H9 (cell line): Measurements from ENCODE around the gene VPS72. TPM values are rescaled to one million over a fixed set of nuclear protein-coding genes. Genes with fewer than 3 reads are reported as not detected.
A peak's percentile ranks its signal among the peaks of the same experiment; 100 is the strongest.

Experiments used
- DNase-seq: peaks from one replicate; pipeline ENCODE4 v3.0.0-alpha.2; 2017
- H2AFZ ChIP-seq: one replicate; pipeline ENCODE4 v1.6.1; 2013; ENCODE audit warnings: mild to moderate bottlenecking, low read length, control low read depth, moderate library complexity
- H2AK5ac ChIP-seq: 2 replicates; pipeline ENCODE4 v1.6.1; 2013; ENCODE audit warnings: low read length, control low read depth, mixed read lengths; ENCODE audit not compliant: insufficient read length
- H2BK120ac ChIP-seq: one replicate; pipeline ENCODE4 v1.6.1; 2013; ENCODE audit warnings: low read depth, mild to moderate bottlenecking, low read length, control low read depth, inconsistent platforms; ENCODE audit not compliant: poor library complexity, severe bottlenecking
- H2BK12ac ChIP-seq: 2 replicates; pipeline ENCODE4 v1.6.1; 2013; ENCODE audit warnings: low read length, control low read depth, mixed read lengths, low read depth; ENCODE audit not compliant: insufficient read length
- H2BK15ac ChIP-seq: 2 replicates; pipeline ENCODE4 v1.6.1; 2013; ENCODE audit warnings: low read depth, low read length, control low read depth
- H2BK20ac ChIP-seq: one replicate; pipeline ENCODE4 v1.6.1; 2013; ENCODE audit warnings: low read depth, mild to moderate bottlenecking, low read length, control low read depth, inconsistent platforms; ENCODE audit not compliant: poor library complexity, severe bottlenecking
- H2BK5ac ChIP-seq: 2 replicates; pipeline ENCODE4 v1.6.1; 2013; ENCODE audit warnings: low read length, control low read depth, mixed read lengths; ENCODE audit not compliant: insufficient read length
- H3K14ac ChIP-seq: 2 replicates; pipeline ENCODE4 v1.6.1; 2013; ENCODE audit warnings: low read length, control low read depth; ENCODE audit not compliant: insufficient read depth
- H3K18ac ChIP-seq: 2 replicates; pipeline ENCODE4 v1.6.1; 2013; ENCODE audit warnings: low read depth, mild to moderate bottlenecking, mixed read lengths, low read length, control low read depth; ENCODE audit not compliant: insufficient read length
- H3K23ac ChIP-seq: 2 replicates; pipeline ENCODE4 v1.6.1; 2013; ENCODE audit warnings: low read length, control low read depth, mixed read lengths, low read depth; ENCODE audit not compliant: insufficient read length
- H3K23me2 ChIP-seq: 2 replicates; pipeline ENCODE4 v1.6.1; 2013; ENCODE audit warnings: low read depth, mild to moderate bottlenecking, mixed read lengths, low read length, control low read depth; ENCODE audit not compliant: insufficient read length, poor library complexity, severe bottlenecking
- H3K27ac ChIP-seq: 2 replicates; pipeline ENCODE4 v1.5.1; 2013; ENCODE audit warnings: low read length, control low read depth, mixed read lengths, low read depth; ENCODE audit not compliant: insufficient read length
- H3K27me3 ChIP-seq: 2 replicates; pipeline ENCODE4 v1.6.1; 2013; ENCODE audit warnings: low read length, control low read depth, inconsistent platforms; ENCODE audit not compliant: insufficient read depth
- H3K4ac ChIP-seq: 2 replicates; pipeline ENCODE4 v1.6.1; 2013; ENCODE audit warnings: low read depth, mild to moderate bottlenecking, control low read depth, inconsistent platforms, low read length, moderate library complexity
- H3K4me1 ChIP-seq: 2 replicates; pipeline ENCODE4 v1.6.1; 2013; ENCODE audit warnings: low read length, control low read depth, inconsistent platforms; ENCODE audit not compliant: insufficient read depth
- H3K4me2 ChIP-seq: 2 replicates; pipeline ENCODE4 v1.6.1; 2013; ENCODE audit warnings: low read length, control low read depth, mixed read lengths; ENCODE audit not compliant: insufficient read length, insufficient read depth
- H3K56ac ChIP-seq: 2 replicates; pipeline ENCODE4 v1.6.1; 2013; ENCODE audit warnings: low read depth, mild to moderate bottlenecking, mixed read lengths, low read length, control low read depth; ENCODE audit not compliant: insufficient read length
- H3K79me1 ChIP-seq: 2 replicates; pipeline ENCODE4 v1.6.1; 2013; ENCODE audit warnings: low read depth, mild to moderate bottlenecking, moderate library complexity, low read length, control low read depth, inconsistent platforms; ENCODE audit not compliant: insufficient read depth, poor library complexity, severe bottlenecking
- H3K79me2 ChIP-seq: 2 replicates; pipeline ENCODE4 v1.6.1; 2013; ENCODE audit warnings: low read length, control low read depth, inconsistent platforms; ENCODE audit not compliant: insufficient read depth
- H3K9ac ChIP-seq: 2 replicates; pipeline ENCODE4 v1.6.1; 2013; ENCODE audit warnings: low read length, control low read depth, mixed read lengths; ENCODE audit not compliant: insufficient read length; ENCODE audit errors: extremely low read depth
- H3K9me3 ChIP-seq: one replicate; pipeline ENCODE4 v1.6.1; 2013; ENCODE audit warnings: low read depth, low read length, inconsistent platforms; ENCODE audit not compliant: control insufficient read depth
- H3T11ph ChIP-seq: one replicate; pipeline ENCODE4 v1.6.1; 2013; ENCODE audit warnings: mild to moderate bottlenecking, low read length, control low read depth, inconsistent platforms
- H4K20me1 ChIP-seq: one replicate; pipeline ENCODE4 v1.6.1; 2013; ENCODE audit not compliant: control insufficient read depth, insufficient read length, insufficient read depth
- H4K5ac ChIP-seq: 2 replicates; pipeline ENCODE4 v1.6.1; 2013; ENCODE audit warnings: low read depth, mild to moderate bottlenecking, mixed read lengths, low read length, control low read depth; ENCODE audit not compliant: insufficient read length
- H4K8ac ChIP-seq: replicated peaks from 2 replicates; pipeline ENCODE4 v1.6.1; 2013; ENCODE audit warnings: low read length, control low read depth, mixed read lengths, low read depth; ENCODE audit not compliant: insufficient read length
- H4K91ac ChIP-seq: 2 replicates; pipeline ENCODE4 v1.6.1; 2013; ENCODE audit warnings: low read depth, mild to moderate bottlenecking, moderate library complexity, mixed read lengths, low read length, control low read depth; ENCODE audit not compliant: insufficient read length
- H3K27ac Mint-ChIP-seq, 3 experiments: 2 replicates in 2 of 3; 3 replicates in 1 of 3; pipeline ENCODE4 v1.8.0; 2020 to 2021; ENCODE audit warnings: mixed read lengths in 3 of 3, mild to moderate bottlenecking in 1 of 3, moderate library complexity in 1 of 3
- H3K27me3 Mint-ChIP-seq: 2 replicates; pipeline ENCODE4 v1.8.0; 2021; ENCODE audit warnings: low read depth, mild to moderate bottlenecking, moderate library complexity, mixed read lengths
- H3K36me3 Mint-ChIP-seq, 3 experiments: 2 replicates in 2 of 3; 3 replicates in 1 of 3; pipeline ENCODE4 v1.8.0; 2020 to 2021; ENCODE audit warnings: low read depth in 3 of 3, mixed read lengths in 3 of 3; ENCODE audit not compliant: insufficient read depth in 1 of 3
- H3K4me1 Mint-ChIP-seq, 2 experiments: 2 replicates each; pipeline ENCODE4 v1.8.0; 2020; ENCODE audit warnings: mixed read lengths in 2 of 2
- H3K4me3 Mint-ChIP-seq, 2 experiments: 2 replicates in 1 of 2; 3 replicates in 1 of 2; pipeline ENCODE4 v1.8.0; 2020 to 2021; ENCODE audit warnings: mild to moderate bottlenecking in 2 of 2, mixed read lengths in 2 of 2, moderate library complexity in 1 of 2
- H3K9me3 Mint-ChIP-seq, 2 experiments: 2 replicates in 1 of 2; 3 replicates in 1 of 2; pipeline ENCODE4 v1.8.0; 2020; ENCODE audit warnings: mild to moderate bottlenecking in 2 of 2, mixed read lengths in 2 of 2, moderate library complexity in 1 of 2
- CTCF ChIP-seq: fragments of 200-600 bp; sonication (generic); conservative IDR thresholded peaks from 3 replicates; pipeline ENCODE4 v1.8.0; 2021; ENCODE audit warnings: antibody characterized with exemption, mild to moderate bottlenecking
- WGBS: extraction: QIAGEN DNeasy Blood & Tissue Kit; methylation state at CpG from one replicate; pipeline ENCODE4 v1.1.7; 2013; ENCODE audit warnings: missing lambda C conversion rate, low lambda C conversion rate, mixed read lengths; ENCODE audit not compliant: insufficient read length; ENCODE audit errors: extremely low coverage; 5-methylcytosine and 5-hydroxymethylcytosine counted together
- total RNA-seq: library from RNA; stranded (reverse); gene quantifications from 2 replicates; pipeline ENCODE4 v1.2.1, GENCODE V29; 2021

Gene VPS72
- total RNA-seq, 1 experiment from 2014 or later: 91.4 TPM

DNA sequence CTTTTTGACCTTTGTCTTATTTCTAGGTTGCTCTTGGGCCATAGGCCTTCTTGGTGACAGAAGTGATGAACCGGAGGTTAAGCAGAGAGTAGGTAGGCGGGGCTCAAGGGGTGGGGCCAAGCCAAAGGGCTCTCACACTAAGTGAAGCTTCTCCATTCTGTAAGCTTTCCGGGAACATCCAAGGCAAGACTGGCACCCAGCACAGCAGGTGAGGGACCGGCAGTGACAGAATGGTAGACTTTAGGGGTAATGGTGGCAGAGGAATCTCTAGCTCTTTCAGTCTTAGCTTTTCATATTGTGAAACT is 33.5 kb downstream of the VPS72 start, which contains the start of gene TNFAIP8L2:
Gene TNFAIP8L2, plus strand, starts transcription at position 135 of the 305 bp plus-strand sequence. CDS start 2,049 bp downstream, outside the sequence.
- no peaks in the 10 kb centered on the region for H3K79me2 ChIP-seq
- H3K9ac ChIP-seq: no peak within 1 kb of the TSS
- no peak within 1 kb of the TSS for H2BK15ac ChIP-seq
- no peak within 1 kb of the TSS for H3K14ac ChIP-seq
- H3K23me2 ChIP-seq: no peaks in the 10 kb centered on the region
- H2AFZ ChIP-seq: no peak within 1 kb of the TSS
- no peak within 1 kb of the TSS for H4K5ac ChIP-seq
- H3K79me1 ChIP-seq: no peaks in the 10 kb centered on the region
- H3K18ac ChIP-seq: no peak within 1 kb of the TSS
- H3K27me3 ChIP-seq: no peaks in the 10 kb centered on the region
- no peak within 1 kb of the TSS for H2BK12ac ChIP-seq
- Mint-ChIP-seq H3K36me3 (peaks cover 1 to 24% (median 16%) of the 10 kb centered on the region in 3 experiments; a peak in 6 of 7 replicates), H3K9me3 (no peaks in the 10 kb centered on the region; a peak in 1 of 5 replicates), H3K27me3 (no peaks in the 10 kb centered on the region), H3K4me1 (peaks cover 9 to 10% of the 10 kb centered on the region in 2 experiments; a peak in 3 of 4 replicates), H3K4me3 (no peak within 1 kb of the TSS), H3K27ac (peak within 1 kb of the TSS in 1 of 3 experiments; percentile 4; a peak in 1 of 7 replicates)
- no peak within 1 kb of the TSS for H3K4me2 ChIP-seq
- H3K4ac ChIP-seq: no peak within 1 kb of the TSS
- peak; percentile 54 for DNase-seq
- H3K9me3 ChIP-seq: no peaks in the 10 kb centered on the region
- no peak within 1 kb of the TSS for H3K56ac ChIP-seq
- H3K4me1 ChIP-seq: no peaks in the 10 kb centered on the region
- H2BK20ac ChIP-seq: no peak within 1 kb of the TSS
- H3K23ac ChIP-seq: no peak within 1 kb of the TSS
- no peak within 1 kb of the TSS for H3K27ac ChIP-seq
- no peak within 1 kb of the TSS for H4K91ac ChIP-seq
- no peaks in the 10 kb centered on the region for H4K20me1 ChIP-seq
- H2AK5ac ChIP-seq: no peak within 1 kb of the TSS
- no peak within 1 kb of the TSS for H2BK5ac ChIP-seq
- no peak within 1 kb of the TSS for H2BK120ac ChIP-seq
- TF ChIP-seq CTCF: no peak
- WGBS: no CpG with 5 or more reads among the region's 4 CpGs
- no peak within 1 kb of the TSS for H4K8ac ChIP-seq
- H3T11ph ChIP-seq: no peak within 1 kb of the TSS
